NCI-H748 treated with DMSO at 0.1 percent for 48 hours (cell line): ENCODE data around the gene LYZ.
"Not testable (repeated sequence)": the region's sequence is repeated elsewhere in the genome, so short reads cannot be mapped to it uniquely, and the experiment has no call there.

Source experiments
- DNase-seq: peaks from one replicate; lab custom pipeline; 2025; lab: John Stamatoyannopoulos, UW

The LYZ gene

GRCh38 chr12:69348162-69348938 lies at the start of gene LYZ:
TSS of gene LYZ (plus strand) at chr12:69348381. CDS start at chr12:69348409, 28 bp downstream.
- DNase-seq, result no peak

- DNase-seq, result no peak
Measured at GRCh38 chr12:69298947-69299346, 49.2 kb upstream of the LYZ start.

GRCh38 chr12:69304284-69304683 lies 43.9 kb upstream of the LYZ start:
- DNase-seq, result no peak

GRCh38 chr12:69309461-69309860 lies 38.7 kb upstream of the LYZ start:
- no peak for DNase-seq

- DNase-seq, result no peak
Measured at GRCh38 chr12:69313209-69313608, 35.0 kb upstream of the LYZ start.

- not testable (repeated sequence) for DNase-seq
Measured at GRCh38 chr12:69316784-69317183, 31.4 kb upstream of the LYZ start.

GRCh38 chr12:69317233-69317632 lies 30.9 kb upstream of the LYZ start:
- not testable (repeated sequence) for DNase-seq

- no peak for DNase-seq
Measured at GRCh38 chr12:69318225-69318624, 30.0 kb upstream of the LYZ start.

- DNase-seq, result no peak
Measured at GRCh38 chr12:69321351-69321750, 26.8 kb upstream of the LYZ start.

GRCh38 chr12:69324797-69325466 lies 23.2 kb upstream of the LYZ start:
- no peak for DNase-seq

GRCh38 chr12:69328426-69328825 lies 19.8 kb upstream of the LYZ start:
- DNase-seq, result no peak

- DNase-seq, result no peak
Measured at GRCh38 chr12:69329669-69330428, 18.3 kb upstream of the LYZ start.

GRCh38 chr12:69330475-69331473 lies 17.4 kb upstream of the LYZ start:
- DNase-seq, result no peak

GRCh38 chr12:69331519-69331908 lies 16.7 kb upstream of the LYZ start:
- DNase-seq, result no peak

GRCh38 chr12:69331909-69332684 lies 16.1 kb upstream of the LYZ start:
- no peak for DNase-seq

GRCh38 chr12:69332815-69333358 lies 15.3 kb upstream of the LYZ start:
- DNase-seq, result no peak

GRCh38 chr12:69334158-69334557 lies 14.0 kb upstream of the LYZ start:
- DNase-seq, result no peak

- no peak for DNase-seq
Measured at GRCh38 chr12:69337311-69338090, 10.7 kb upstream of the LYZ start.

- no peak for DNase-seq
Measured at GRCh38 chr12:69338120-69338859, 9.9 kb upstream of the LYZ start.
